ENCODE measurements around the gene BEND5. TPM values are rescaled to one million over a fixed set of nuclear protein-coding genes. Genes with fewer than 3 reads are reported as not detected.

Gene BEND5
- total and polyA plus RNA-seq, 7 donors, result 0.84 to 3.7 (median 1.6) TPM

DNA sequence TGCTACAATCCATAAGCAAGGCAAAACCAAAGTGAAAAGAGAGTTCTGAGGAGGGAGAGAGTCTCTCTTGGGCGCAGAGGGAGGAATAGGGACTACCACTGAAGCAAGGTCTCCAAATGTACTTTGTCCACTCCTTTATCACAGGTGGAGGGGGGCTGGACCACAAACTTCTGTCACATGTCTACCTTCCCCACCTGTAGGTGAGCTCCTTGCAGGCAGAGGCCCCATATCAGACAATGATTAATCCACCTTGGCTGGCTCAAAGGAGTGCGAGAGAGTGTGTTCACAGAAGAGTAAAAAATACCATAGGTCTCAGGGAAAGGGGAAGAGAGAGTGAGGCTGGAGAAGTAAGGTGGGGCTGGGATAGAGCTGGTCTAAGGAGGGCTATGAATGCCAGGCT, 4.5 kb downstream of the BEND5 start:
- Histone ChIP-seq H3K4me1 (peaks cover 23% of the 10 kb centered on the region), H3K27ac (no peak overlapping the region), H3K27me3 (ENCODE audit: insufficient read depth in 3 of 3, low read length in 2 of 3) (no peaks in the 10 kb centered on the region), H3K36me3 (ENCODE audit: insufficient read depth in 1 of 2, low read depth in 1 of 2) (no peaks in the 10 kb centered on the region), H3K4me3 (no peak overlapping the region), H3K9me3 (no peaks in the 10 kb centered on the region)
- no peak for ATAC-seq
- intact Hi-C loops (cut with DNase I), result no loop called here
- TF ChIP-seq, protein P1, sequence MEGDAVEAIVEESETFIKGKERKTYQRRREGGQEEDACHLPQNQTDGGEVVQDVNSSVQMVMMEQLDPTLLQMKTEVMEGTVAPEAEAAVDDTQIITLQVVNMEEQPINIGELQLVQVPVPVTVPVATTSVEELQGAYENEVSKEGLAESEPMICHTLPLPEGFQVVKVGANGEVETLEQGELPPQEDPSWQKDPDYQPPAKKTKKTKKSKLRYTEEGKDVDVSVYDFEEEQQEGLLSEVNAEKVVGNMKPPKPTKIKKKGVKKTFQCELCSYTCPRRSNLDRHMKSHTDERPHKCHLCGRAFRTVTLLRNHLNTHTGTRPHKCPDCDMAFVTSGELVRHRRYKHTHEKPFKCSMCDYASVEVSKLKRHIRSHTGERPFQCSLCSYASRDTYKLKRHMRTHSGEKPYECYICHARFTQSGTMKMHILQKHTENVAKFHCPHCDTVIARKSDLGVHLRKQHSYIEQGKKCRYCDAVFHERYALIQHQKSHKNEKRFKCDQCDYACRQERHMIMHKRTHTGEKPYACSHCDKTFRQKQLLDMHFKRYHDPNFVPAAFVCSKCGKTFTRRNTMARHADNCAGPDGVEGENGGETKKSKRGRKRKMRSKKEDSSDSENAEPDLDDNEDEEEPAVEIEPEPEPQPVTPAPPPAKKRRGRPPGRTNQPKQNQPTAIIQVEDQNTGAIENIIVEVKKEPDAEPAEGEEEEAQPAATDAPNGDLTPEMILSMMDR (IDR thresholded peaks at IDR 0.05), result no peak
- 89 to 93% (median 92%) methylated on average over 2 of the region's 2 CpGs for WGBS, 3 donors
- DNase-seq, result no peak

DNA sequence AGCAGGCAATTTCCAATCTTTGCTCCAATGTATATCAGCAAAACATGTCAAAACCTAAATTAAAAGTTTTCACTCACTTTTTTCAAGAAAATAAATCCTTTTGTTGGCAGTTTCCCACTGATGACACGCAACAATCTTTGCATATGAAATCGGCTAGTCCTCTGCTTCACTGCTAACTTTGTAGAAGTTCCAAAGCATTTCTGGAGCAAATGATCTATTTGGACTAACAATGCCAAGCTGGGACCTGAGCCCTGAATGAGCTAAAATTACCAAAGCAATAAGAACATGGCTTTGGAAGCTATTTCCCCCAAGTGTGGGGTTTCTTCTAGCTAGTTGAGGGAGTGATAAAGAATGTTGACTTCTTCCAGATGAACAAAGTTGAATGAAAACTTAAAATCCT, 5.1 kb downstream of the BEND5 start:
- intact Hi-C loops (cut with DNase I), result no loop called here
- 22 to 45% (median 34%) methylated on average over 2 of the region's 2 CpGs for WGBS, 3 donors
- H3K27ac ChIP-seq, result no peak overlapping the region
- no peak for DNase-seq
- peaks cover 0 to 2% of the 10 kb centered on the region in 2 donors for H3K36me3 ChIP-seq (ENCODE audit: insufficient read depth in 1 of 2, low read depth in 1 of 2)
- no peaks in the 10 kb centered on the region for H3K9me3 ChIP-seq
- H3K27me3 ChIP-seq (ENCODE audit: insufficient read depth in 3 of 3, low read length in 2 of 3), result no peaks in the 10 kb centered on the region
- no peak for ATAC-seq
- H3K4me1 ChIP-seq, result peaks cover 23% of the 10 kb centered on the region
- no peak overlapping the region for H3K4me3 ChIP-seq
- TF ChIP-seq, protein P1 (IDR thresholded peaks at IDR 0.05), result no peak

DNA sequence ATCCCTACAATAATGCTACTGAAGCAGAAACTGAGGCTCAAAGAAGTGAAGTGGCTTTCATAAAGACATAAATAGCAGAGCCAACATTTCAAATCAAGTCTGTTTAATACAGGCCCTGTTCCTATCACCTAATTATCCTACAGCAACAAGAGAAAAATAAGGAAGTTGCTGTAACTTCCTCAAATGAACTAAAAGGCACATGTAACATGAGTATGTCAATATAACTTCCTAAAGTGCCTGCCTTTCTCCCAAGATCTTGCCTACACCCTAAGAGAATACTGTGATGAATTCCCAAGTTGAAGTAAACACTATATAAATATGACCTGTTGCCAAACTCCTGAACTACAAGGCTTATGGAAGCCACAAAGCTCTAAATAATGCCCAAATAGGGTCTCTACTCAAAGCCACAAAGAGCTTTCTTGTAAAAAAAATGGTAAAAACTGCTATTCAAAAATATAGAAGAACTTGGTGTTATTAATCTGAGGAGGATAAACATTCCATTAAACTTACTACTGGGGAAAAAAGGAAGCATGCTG, 8.6 kb downstream of the BEND5 start:
- ATAC-seq (no peak), DNase-seq (no peak)
- Histone ChIP-seq H3K4me1 (peaks cover 16% of the 10 kb centered on the region), H3K4me3 (no peak overlapping the region), H3K36me3 (ENCODE audit: insufficient read depth in 1 of 2, low read depth in 1 of 2) (peaks cover 0 to 7% of the 10 kb centered on the region in 2 donors), H3K27ac (no peak overlapping the region), H3K9me3 (no peaks in the 10 kb centered on the region), H3K27me3 (ENCODE audit: insufficient read depth in 3 of 3, low read length in 2 of 3) (no peaks in the 10 kb centered on the region)
- intact Hi-C loops (cut with DNase I), result no loop called here
- TF ChIP-seq, protein P1 (IDR thresholded peaks at IDR 0.05), result no peak

DNA sequence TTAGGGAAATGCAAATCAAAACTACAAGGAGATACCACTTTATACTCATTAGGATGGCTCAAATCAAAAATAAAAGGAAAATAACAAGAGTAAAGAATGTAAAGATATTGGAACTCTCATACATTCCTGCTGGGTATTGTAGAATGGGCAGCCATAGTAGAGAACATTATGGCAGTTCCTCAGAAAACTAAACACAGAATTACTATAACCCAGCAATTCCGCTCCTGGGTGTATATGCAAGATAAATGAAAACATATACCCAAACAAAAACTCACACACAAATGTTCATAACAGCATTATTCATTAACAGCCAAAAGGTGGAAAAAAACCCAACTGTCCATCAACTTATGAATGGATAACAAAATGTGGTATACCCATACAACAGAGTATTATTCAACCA, 11.4 kb downstream of the BEND5 start:
- intact Hi-C loops (cut with DNase I), result no loop called here
- no peak for ATAC-seq

More for the DNA sequence above, 11.4 kb downstream of the BEND5 start:
- no peaks in the 10 kb centered on the region for H3K9me3 ChIP-seq
- peaks cover 5% of the 10 kb centered on the region for H3K4me1 ChIP-seq
- TF ChIP-seq, protein P1 (IDR thresholded peaks at IDR 0.05), result no peak
- no peak overlapping the region for H3K4me3 ChIP-seq
- no peaks in the 10 kb centered on the region for H3K27me3 ChIP-seq (ENCODE audit: insufficient read depth in 3 of 3, low read length in 2 of 3)
- 97 to 100% (median 98%) methylated on average over 1 of the region's 1 CpG for WGBS, 3 donors
- no peak for DNase-seq
- peaks cover 0 to 7% of the 10 kb centered on the region in 2 donors for H3K36me3 ChIP-seq (ENCODE audit: insufficient read depth in 1 of 2, low read depth in 1 of 2)
- no peak overlapping the region for H3K27ac ChIP-seq

All from psoas muscle (tissue), 8 donors.